ENCODE data around the gene FOXL2.

FOXL2 gene

DNA sequence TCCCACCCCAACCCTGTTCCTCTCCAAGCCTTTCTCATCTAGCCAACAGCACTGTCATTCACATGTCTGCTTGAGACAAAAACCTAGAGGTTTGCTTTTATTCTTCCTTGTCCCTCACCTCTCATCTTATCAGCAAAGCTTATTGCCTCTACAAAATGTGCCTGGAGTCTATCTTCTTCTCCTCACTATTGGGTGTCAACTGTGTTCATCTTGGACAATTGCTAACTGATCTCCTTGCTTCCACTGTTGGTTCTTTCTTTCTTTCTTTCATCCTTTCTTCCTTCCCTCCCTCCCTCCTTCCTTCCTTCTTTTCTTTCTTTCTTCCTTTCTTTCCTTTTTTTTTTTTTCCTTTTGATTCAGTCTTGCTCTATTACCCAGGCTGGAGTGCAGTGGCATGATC is 48.2 kb downstream of the FOXL2 start:
- TF ChIP-seq, protein P1, sequence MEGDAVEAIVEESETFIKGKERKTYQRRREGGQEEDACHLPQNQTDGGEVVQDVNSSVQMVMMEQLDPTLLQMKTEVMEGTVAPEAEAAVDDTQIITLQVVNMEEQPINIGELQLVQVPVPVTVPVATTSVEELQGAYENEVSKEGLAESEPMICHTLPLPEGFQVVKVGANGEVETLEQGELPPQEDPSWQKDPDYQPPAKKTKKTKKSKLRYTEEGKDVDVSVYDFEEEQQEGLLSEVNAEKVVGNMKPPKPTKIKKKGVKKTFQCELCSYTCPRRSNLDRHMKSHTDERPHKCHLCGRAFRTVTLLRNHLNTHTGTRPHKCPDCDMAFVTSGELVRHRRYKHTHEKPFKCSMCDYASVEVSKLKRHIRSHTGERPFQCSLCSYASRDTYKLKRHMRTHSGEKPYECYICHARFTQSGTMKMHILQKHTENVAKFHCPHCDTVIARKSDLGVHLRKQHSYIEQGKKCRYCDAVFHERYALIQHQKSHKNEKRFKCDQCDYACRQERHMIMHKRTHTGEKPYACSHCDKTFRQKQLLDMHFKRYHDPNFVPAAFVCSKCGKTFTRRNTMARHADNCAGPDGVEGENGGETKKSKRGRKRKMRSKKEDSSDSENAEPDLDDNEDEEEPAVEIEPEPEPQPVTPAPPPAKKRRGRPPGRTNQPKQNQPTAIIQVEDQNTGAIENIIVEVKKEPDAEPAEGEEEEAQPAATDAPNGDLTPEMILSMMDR (IDR thresholded peaks at IDR 0.05; ENCODE audit: low read depth, low read length): no peak
- H3K4me3 ChIP-seq (replicated peaks in 1 of 2; ENCODE audit: low read depth in 2 of 2, low read length in 2 of 2): no peak overlapping the region
- no peak for DNase-seq (ENCODE audit: low read depth in 2 of 2)

GRCh38 chr3:138898301-138898700 is 48.6 kb downstream of the FOXL2 start:
- TF ChIP-seq, protein P1 (IDR thresholded peaks at IDR 0.05; ENCODE audit: low read depth, low read length): no peak
- no peak overlapping the region for H3K4me3 ChIP-seq (replicated peaks in 1 of 2; ENCODE audit: low read depth in 2 of 2, low read length in 2 of 2)
- DNase-seq (ENCODE audit: low read depth in 2 of 2): peak; percentile 18 to 90
